Measurements from ENCODE around the gene LRRC15.

- TF ChIP-seq EZH2 (IDR thresholded peaks at IDR 0.05; ENCODE audit: insufficient read depth, poor library complexity, severe bottlenecking) (no peak), EZH2phosphoT487 (IDR thresholded peaks at IDR 0.05; ENCODE audit: insufficient read depth, low read depth) (no peak)
These were observed 40.0 kb downstream of the LRRC15 start for GRCh38 chr3:194329583-194329965.

Data from GM23248 (cell line).